GM18526 (cell line): ENCODE data around the gene DTNB.

Source experiments
- POLR2A ChIP-seq: IDR thresholded peaks from 3 replicates; pipeline ENCODE4 v1.6.1; 2011; ENCODE audit not compliant: insufficient read length; ENCODE audit errors: extremely low read depth

Gene DTNB

GRCh38 chr2:25692737-25693445 is 19.5 kb upstream of the DTNB start:
- TF ChIP-seq POLR2A = no peak

- TF ChIP-seq POLR2A = no peak
Observed at GRCh38 chr2:25692143-25692542, 18.8 kb upstream of the DTNB start.

GRCh38 chr2:25690058-25690457 is 16.7 kb upstream of the DTNB start:
- TF ChIP-seq POLR2A = no peak

- no peak for TF ChIP-seq POLR2A
Observed at GRCh38 chr2:25688236-25688635, 14.9 kb upstream of the DTNB start.

- no peak for TF ChIP-seq POLR2A
Observed at GRCh38 chr2:25685741-25686140, 12.4 kb upstream of the DTNB start.

GRCh38 chr2:25684577-25685473 is 11.4 kb upstream of the DTNB start:
- no peak for TF ChIP-seq POLR2A

GRCh38 chr2:25682082-25682481 is 8.7 kb upstream of the DTNB start:
- no peak for TF ChIP-seq POLR2A

GRCh38 chr2:25677877-25678276 is 4.5 kb upstream of the DTNB start:
- TF ChIP-seq POLR2A = no peak

GRCh38 chr2:25674077-25674362 is 643 bp upstream of the DTNB start:
- TF ChIP-seq POLR2A = no peak

- TF ChIP-seq POLR2A = no peak
Observed at GRCh38 chr2:25672494-25673299, 680 bp downstream of the DTNB start.

- TF ChIP-seq POLR2A = no peak
Observed at GRCh38 chr2:25671622-25672021, 1.8 kb downstream of the DTNB start.

- TF ChIP-seq POLR2A = no peak
Observed at GRCh38 chr2:25669520-25669919, 3.9 kb downstream of the DTNB start.

- TF ChIP-seq POLR2A = no peak
Observed at GRCh38 chr2:25666218-25666617, 7.2 kb downstream of the DTNB start.

GRCh38 chr2:25664965-25665307 is 8.4 kb downstream of the DTNB start:
- TF ChIP-seq POLR2A = no peak

- TF ChIP-seq POLR2A = no peak
Observed at GRCh38 chr2:25664183-25664964, 9.0 kb downstream of the DTNB start.

- TF ChIP-seq POLR2A = no peak
Observed at GRCh38 chr2:25655316-25655715, 18.1 kb downstream of the DTNB start.

- no peak for TF ChIP-seq POLR2A
Observed at GRCh38 chr2:25654801-25655200, 18.6 kb downstream of the DTNB start.
